K562 treated with DMSO at 1 percent for 4 hours (cell line): Measurements from ENCODE around the gene PPP1R26. TPM values are rescaled to one million over a fixed set of nuclear protein-coding genes. Genes with fewer than 3 reads are reported as not detected.

Source experiments
- total RNA-seq: library from RNA; unstranded; fragments of 300-600 nt; gene quantifications from 2 replicates; pipeline ENCODE4 v1.2.3, GENCODE V29; 2022; ENCODE audit not compliant: insufficient read depth

The PPP1R26 gene, protein sequence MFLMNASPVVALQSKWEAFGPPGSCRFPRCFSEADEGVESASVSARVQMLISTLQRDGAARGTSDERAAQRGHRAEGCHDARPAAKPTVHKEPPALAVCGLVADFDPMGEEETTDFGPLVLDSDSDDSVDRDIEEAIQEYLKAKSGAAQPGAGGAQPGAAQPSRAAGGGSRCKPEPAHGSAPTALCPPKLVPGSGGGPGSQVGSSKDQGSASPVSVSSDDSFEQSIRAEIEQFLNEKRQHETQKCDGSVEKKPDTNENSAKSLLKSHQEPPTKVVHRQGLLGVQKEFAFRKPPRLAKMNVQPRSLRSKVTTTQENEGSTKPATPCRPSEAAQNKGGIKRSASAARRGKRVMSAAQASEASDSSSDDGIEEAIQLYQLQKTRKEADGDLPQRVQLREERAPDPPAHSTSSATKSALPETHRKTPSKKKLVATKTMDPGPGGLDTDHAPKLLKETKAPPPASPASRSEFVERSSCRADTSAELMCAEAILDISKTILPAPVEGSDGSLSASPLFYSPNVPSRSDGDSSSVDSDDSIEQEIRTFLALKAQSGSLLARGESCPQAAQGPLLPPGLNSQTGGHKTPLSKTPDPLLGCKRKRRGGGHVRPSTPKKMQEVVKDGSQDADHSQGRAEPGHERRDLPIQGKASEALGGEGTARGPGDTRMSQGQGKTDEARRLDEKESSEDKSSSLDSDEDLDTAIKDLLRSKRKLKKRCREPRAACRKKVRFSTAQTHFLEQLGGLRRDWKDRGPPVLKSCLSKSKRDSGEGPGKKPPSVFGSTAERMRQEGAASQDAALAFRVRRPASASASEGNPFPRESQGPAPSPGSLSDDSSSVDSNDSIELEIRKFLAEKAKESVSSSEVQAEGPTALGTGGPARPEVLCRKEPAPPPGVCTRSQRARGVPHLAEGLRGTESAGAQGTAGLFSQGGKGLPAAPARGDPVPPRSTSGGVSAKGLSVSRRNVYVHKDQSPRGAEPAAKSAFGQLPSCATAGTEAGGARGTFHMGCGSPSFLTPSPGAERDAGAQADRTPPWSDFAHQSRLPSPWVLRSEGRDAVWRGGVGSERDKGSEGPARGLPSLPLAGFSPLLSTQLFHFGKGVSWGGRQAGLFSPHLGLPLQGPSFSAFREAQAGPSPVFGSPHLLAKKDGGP (N-terminal part only)
- total RNA-seq = 20.1 and 26.9 TPM in 2 replicates

DNA sequence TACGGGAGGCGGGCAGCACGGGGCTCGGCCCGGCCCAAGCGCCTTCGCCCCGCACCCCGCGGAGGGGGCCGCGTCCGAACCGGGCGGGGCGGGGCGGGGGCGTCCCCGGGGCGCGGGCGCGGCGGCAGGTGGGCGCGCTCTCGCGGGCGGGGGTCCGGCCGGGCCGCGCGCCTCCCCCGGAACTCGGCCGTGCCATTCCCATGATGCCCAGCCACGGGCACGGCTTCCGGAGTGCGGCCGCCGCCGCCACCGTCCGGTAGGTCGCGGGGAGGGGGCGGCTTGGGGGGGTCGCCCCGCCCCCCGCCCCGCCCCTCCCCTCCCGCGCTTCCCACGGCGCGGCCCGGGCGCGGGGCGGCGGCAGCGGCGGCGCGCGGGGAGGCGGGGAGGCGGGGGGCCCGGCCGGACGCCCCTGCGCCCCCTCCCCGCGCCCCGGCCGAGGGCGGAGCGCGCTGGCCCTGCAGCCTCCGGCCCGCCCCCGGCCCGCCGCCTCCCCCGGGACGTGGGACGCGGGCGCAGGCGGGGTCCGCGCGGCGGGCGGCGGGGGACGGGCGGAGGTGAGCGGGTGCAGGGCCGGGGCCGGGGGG, at the start of gene PPP1R26:
Gene PPP1R26 (plus strand): TSS at position 314 of the 584 bp plus-strand sequence. CDS start 4,729 bp downstream, outside the sequence.

DNA sequence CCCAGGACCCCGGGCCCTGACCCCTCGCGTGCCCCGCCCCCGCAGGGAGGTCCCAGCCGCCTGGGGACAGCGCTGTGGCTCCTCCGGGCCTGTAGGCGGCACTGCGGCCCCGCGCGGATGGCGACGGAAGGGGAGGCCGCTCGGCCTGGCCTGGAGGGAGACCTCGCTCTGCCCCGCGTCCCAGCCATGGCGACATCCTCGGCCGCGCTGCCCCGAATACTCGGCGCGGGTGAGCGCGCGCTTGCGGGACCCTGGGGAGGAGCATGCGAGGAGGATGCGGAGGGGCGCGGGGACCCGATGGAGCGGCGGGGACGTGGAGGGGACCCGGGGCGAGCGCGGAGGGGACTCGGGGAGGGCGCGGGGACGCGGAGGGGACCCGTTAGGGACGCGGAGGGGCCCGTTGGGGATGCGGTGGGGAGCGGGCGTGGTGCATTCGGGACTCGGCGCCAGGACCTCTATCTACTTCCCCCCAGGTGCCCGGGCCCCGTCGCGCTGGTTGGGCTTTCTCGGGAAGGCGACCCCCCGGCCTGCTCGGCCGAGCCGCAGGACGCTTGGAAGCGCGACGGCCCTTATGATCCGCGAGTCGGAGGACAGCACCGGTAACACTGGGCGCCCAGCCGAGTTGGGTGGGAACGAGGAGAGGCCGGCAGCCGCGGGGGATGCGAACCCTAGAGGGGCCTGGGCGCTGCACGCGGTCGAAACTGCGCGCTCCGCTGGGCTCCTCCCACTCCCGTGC, 21.1 kb downstream of the PPP1R26 start, which contains the start of gene MRPS2:
Gene MRPS2 (plus strand): TSS at position 158 of the 736 bp plus-strand sequence. CDS start 29 bp downstream, at position 187.

DNA sequence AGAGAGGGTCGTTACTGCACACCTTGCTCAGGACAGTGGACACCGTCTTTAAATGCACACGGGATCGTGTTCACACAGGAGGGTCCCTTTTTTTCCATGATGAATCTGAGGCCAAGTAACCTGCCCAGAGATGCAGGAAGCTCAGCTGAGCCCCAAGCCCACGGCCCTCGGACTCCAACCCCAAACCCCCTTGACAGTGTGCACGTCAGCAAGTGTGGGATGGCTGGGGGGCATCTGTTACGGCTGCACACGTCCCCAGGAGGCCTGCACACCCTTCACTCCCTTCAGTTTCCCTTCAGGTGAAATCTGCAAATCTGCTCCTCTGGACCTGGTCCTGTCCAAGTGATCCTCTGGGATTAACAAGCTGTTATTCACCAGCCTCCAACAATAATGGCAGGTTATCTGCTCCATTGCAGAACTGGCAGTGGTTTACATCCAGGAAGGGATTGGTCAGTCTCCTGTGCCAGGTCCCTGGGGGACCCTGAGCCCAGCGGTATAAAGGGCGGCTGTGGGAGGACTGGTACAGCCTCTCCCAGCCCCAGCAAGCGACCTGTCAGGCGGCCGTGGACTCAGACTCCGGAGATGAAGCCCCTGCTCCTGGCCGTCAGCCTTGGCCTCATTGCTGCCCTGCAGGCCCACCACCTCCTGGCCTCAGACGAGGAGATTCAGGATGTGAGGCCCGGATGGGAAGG, 41.5 kb downstream of the PPP1R26 start, which contains the start of gene LCN1:
Gene LCN1 (plus strand): TSS at position 525 of the 692 bp plus-strand sequence. CDS start 58 bp downstream, at position 583.

Other genes with a start within 250 kb of the PPP1R26 start
- 86.6 and 88.5 TPM in 2 replicates for gene MRPS2, start 20.9 kb downstream of the PPP1R26 start, total RNA-seq
- gene LCN1, start 41.7 kb downstream of the PPP1R26 start, total RNA-seq = not detected in 2 replicates
- not detected in 2 replicates for gene OBP2A, start 66.3 kb downstream of the PPP1R26 start, total RNA-seq
- not detected in 2 replicates for gene PAEP, start 82.0 kb downstream of the PPP1R26 start, total RNA-seq
- not detected in 2 replicates for gene GLT6D1, start 159.8 kb downstream of the PPP1R26 start, total RNA-seq
- gene LCN9, start 183.5 kb downstream of the PPP1R26 start, total RNA-seq = not detected in 2 replicates
- gene SOHLH1, start 219.7 kb downstream of the PPP1R26 start, total RNA-seq = not detected in 2 replicates
- gene KCNT1, start 222.4 kb downstream of the PPP1R26 start, total RNA-seq = not detected in 2 replicates